NAMALWA (cell line): Measurements from ENCODE around the gene WNK2.

Experiments used
- DNase-seq: peaks from one replicate; pipeline ENCODE4 v3.0.0-alpha.2; 2015; ENCODE audit warnings: low spot score

The WNK2 gene

GRCh38 chr9:93161786-93162562 is 22.0 kb upstream of the WNK2 start:
- DNase-seq: no peak

- DNase-seq: no peak
Observed at GRCh38 chr9:93164085-93164484, 19.9 kb upstream of the WNK2 start.

- DNase-seq: no peak
Observed at GRCh38 chr9:93166699-93167098, 17.2 kb upstream of the WNK2 start.

- no peak for DNase-seq
Observed at GRCh38 chr9:93167185-93167584, 16.8 kb upstream of the WNK2 start.

- DNase-seq: no peak
Observed at GRCh38 chr9:93167838-93168237, 16.1 kb upstream of the WNK2 start.

- no peak for DNase-seq
Observed at GRCh38 chr9:93168581-93168980, 15.4 kb upstream of the WNK2 start.

GRCh38 chr9:93169444-93169843 is 14.5 kb upstream of the WNK2 start:
- no peak for DNase-seq

- no peak for DNase-seq
Observed at GRCh38 chr9:93170571-93170970, 13.4 kb upstream of the WNK2 start.

GRCh38 chr9:93171261-93171990 is 12.5 kb upstream of the WNK2 start:
- DNase-seq: no peak

GRCh38 chr9:93172666-93173364 is 11.1 kb upstream of the WNK2 start:
- DNase-seq: no peak

- DNase-seq: no peak
Observed at GRCh38 chr9:93173365-93174051, 10.4 kb upstream of the WNK2 start.

GRCh38 chr9:93174976-93175375 is 9.0 kb upstream of the WNK2 start:
- DNase-seq: no peak

- no peak for DNase-seq
Observed at GRCh38 chr9:93177676-93178075, 6.3 kb upstream of the WNK2 start.

- DNase-seq: no peak
Observed at GRCh38 chr9:93178851-93179786, 4.8 kb upstream of the WNK2 start.

- no peak for DNase-seq
Observed at GRCh38 chr9:93180938-93181337, 3.0 kb upstream of the WNK2 start.

- no peak for DNase-seq
Observed at GRCh38 chr9:93181672-93182435, 2.1 kb upstream of the WNK2 start.

GRCh38 chr9:93182572-93182971 is 1.4 kb upstream of the WNK2 start:
- no peak for DNase-seq

- DNase-seq: no peak
Observed at GRCh38 chr9:93183131-93183662, 742 bp upstream of the WNK2 start.

- no peak for DNase-seq
Observed at GRCh38 chr9:93184432-93185265, 710 bp downstream of the WNK2 start.
